HepG2 (cell line): ENCODE measurements around the gene BCL11B. TPM values are rescaled to one million over a fixed set of nuclear protein-coding genes. Genes with fewer than 3 reads are reported as not detected.

ENCODE experiments used
- ATAC-seq: fragments of 200-7000 bp; cut with Tn5 transposase; 3 replicates; pipeline ENCODE4 v1.9.1; 2020; ENCODE audit warnings: mild to moderate bottlenecking, moderate library complexity
- BruUV-seq: library from RNA; stranded (reverse); fragments of 400-500 nt; replicated peaks from 2 replicates; lab custom pipeline; 2021; lab: Mats Ljungman, UMichigan
- CTCF ChIA-PET: fragments of 300-600 bp; formaldehyde crosslinking; extraction: SDS; loops from one replicate; lab custom pipeline; 2021; ENCODE audit warnings: low total read pairs, inconsistent platforms, low intra/inter-chr PET ratio; lab: Yijun Ruan, JAX
- POLR2A ChIA-PET: fragments of 350-600 bp; sonication (Branson Sonifier 250); formaldehyde crosslinking; loops from one replicate; lab custom pipeline; 2020; ENCODE audit warnings: antibody characterized with exemption, inconsistent platforms; lab: Yijun Ruan, JAX
- DNase-seq: peaks from one replicate; pipeline ENCODE4 v3.0.0-alpha.2; 2015; ENCODE audit warnings: low spot score
- FAIRE-seq: peaks from 3 replicates; lab custom pipeline; 2011; peaks lifted over from hg19 to GRCh38; lab: Jason Lieb, UNC
- H2AFZ ChIP-seq: one replicate; pipeline ENCODE4 v1.6.1; 2011; ENCODE audit warnings: low read length, inconsistent platforms
- H3K27ac ChIP-seq: fragments of 300-600 bp; 3 replicates; pipeline ENCODE4 v1.8.0; 2011; ENCODE audit warnings: mixed run types, mild to moderate bottlenecking, mixed read lengths, low read length, inconsistent platforms; ENCODE audit not compliant: insufficient read depth; ENCODE audit errors: extremely low read length
- H3K27me3 ChIP-seq, 2 experiments: fragments of 200-600 bp in 1 of 2; 2 replicates in 1 of 2; 3 replicates in 1 of 2; pipeline versions ENCODE4 v1.6.0 to v1.8.0; 2011; ENCODE audit warnings: low read length in 2 of 2, mild to moderate bottlenecking in 2 of 2, moderate library complexity in 2 of 2, inconsistent platforms in 1 of 2; ENCODE audit not compliant: insufficient read depth in 2 of 2, control insufficient read depth in 1 of 2
- H3K36me3 ChIP-seq, 2 experiments: fragments of 200-600 bp in 1 of 2; replicated peaks in 1 of 2; 2 replicates in 1 of 2; 3 replicates in 1 of 2; pipeline versions ENCODE4 v1.5.1 to v1.8.0; 2011; ENCODE audit warnings: low read length in 2 of 2, inconsistent platforms in 1 of 2; ENCODE audit not compliant: insufficient read depth in 2 of 2, control insufficient read depth in 1 of 2
- H3K4me1 ChIP-seq: 2 replicates; pipeline ENCODE4 v1.5.1; 2012; ENCODE audit warnings: low read length, inconsistent platforms; ENCODE audit not compliant: insufficient read depth
- H3K4me2 ChIP-seq: 2 replicates; pipeline ENCODE4 v1.6.0; 2011; ENCODE audit warnings: low read depth, low read length, inconsistent platforms
- H3K4me3 ChIP-seq, 3 experiments: fragments of 200-600 bp in 1 of 3; sonication (generic), shearing (Covaris generic) in 1 of 3; replicated peaks in 1 of 3; 2 replicates each; pipeline ENCODE4 v1.5.1; 2011 to 2016; ENCODE audit warnings: low read length in 3 of 3, inconsistent platforms in 2 of 3, low read depth in 2 of 3, mild to moderate bottlenecking in 2 of 3, control low read depth in 1 of 3, mixed read lengths in 1 of 3; ENCODE audit not compliant: insufficient read depth in 1 of 3
- H3K79me2 ChIP-seq: one replicate; pipeline ENCODE4 v1.6.1; 2011; ENCODE audit warnings: low read length, inconsistent platforms; ENCODE audit not compliant: insufficient read depth
- H3K9ac ChIP-seq: 2 replicates; pipeline ENCODE4 v1.6.0; 2011; ENCODE audit warnings: mild to moderate bottlenecking, low read depth, low read length, inconsistent platforms; ENCODE audit not compliant: insufficient read depth
- H3K9me3 ChIP-seq: 2 replicates; pipeline ENCODE4 v1.5.1; 2012; ENCODE audit warnings: mild to moderate bottlenecking, low read length
- H4K20me1 ChIP-seq: 2 replicates; pipeline ENCODE4 v1.6.0; 2011; ENCODE audit warnings: inconsistent platforms, mild to moderate bottlenecking, low read length, moderate library complexity; ENCODE audit not compliant: insufficient read depth
- ARNT ChIP-seq: fragments of 450-650 bp; IDR thresholded peaks from 2 replicates; pipeline ENCODE4 v1.6.1; 2017
- CERS6 ChIP-seq: sonication (generic); formaldehyde crosslinking; IDR thresholded peaks from 2 replicates; pipeline ENCODE4 v1.5.0; 2020; ENCODE audit warnings: missing genetic modification reagents
- GATAD1 ChIP-seq: IDR thresholded peaks from 2 replicates; pipeline ENCODE4 v1.6.1; 2016; ENCODE audit warnings: missing genetic modification reagents, missing compliant biosample characterization
- KLF12 ChIP-seq: sonication (generic); formaldehyde crosslinking; IDR thresholded peaks from 2 replicates; pipeline ENCODE4 v1.4.0; 2020; ENCODE audit warnings: missing genetic modification reagents, borderline replicate concordance
- MAFG ChIP-seq: sonication (generic); formaldehyde crosslinking; IDR thresholded peaks from 2 replicates; pipeline ENCODE4 v1.5.1; 2020; ENCODE audit warnings: mild to moderate bottlenecking, missing genetic modification reagents
- NKX3-1 ChIP-seq: sonication (generic); formaldehyde crosslinking; IDR thresholded peaks from 2 replicates; pipeline ENCODE4 v1.5.0; 2020; ENCODE audit warnings: missing genetic modification reagents
- SRSF1 ChIP-seq: fragments of 200-400 bp; formaldehyde crosslinking; optimal IDR thresholded peaks from 2 replicates; pipeline ENCODE3; 2017; ENCODE audit warnings: mild to moderate bottlenecking, low read depth, low read length, moderate library complexity
- TCF12 ChIP-seq, 2 experiments: fragments of 450-650 bp in 1 of 2; sonication (generic) in 1 of 2; formaldehyde crosslinking in 1 of 2; IDR thresholded peaks; 2 replicates each; pipeline versions ENCODE4 v1.6.1 to v1.8.0; 2017 to 2022; ENCODE audit warnings: antibody characterized with exemption in 1 of 2, mild to moderate bottlenecking in 1 of 2, missing genetic modification reagents in 1 of 2, moderate library complexity in 1 of 2
- ZBTB26 ChIP-seq: IDR thresholded peaks from 2 replicates; pipeline ENCODE4 v1.6.1; 2016; ENCODE audit warnings: missing compliant biosample characterization, missing genetic modification reagents, borderline replicate concordance
- ZFP82 ChIP-seq: sonication (generic); formaldehyde crosslinking; IDR thresholded peaks from 2 replicates; pipeline ENCODE4 v1.5.1; 2020; ENCODE audit warnings: mild to moderate bottlenecking, missing genetic modification reagents, borderline replicate concordance
- ZIK1 ChIP-seq: sonication (generic); formaldehyde crosslinking; IDR thresholded peaks from 2 replicates; pipeline ENCODE4 v1.5.0; 2020; ENCODE audit warnings: mild to moderate bottlenecking, low read depth, missing genetic modification reagents, borderline replicate concordance
- ZNF496 ChIP-seq: sonication (generic); formaldehyde crosslinking; IDR thresholded peaks from 2 replicates; pipeline ENCODE4 v1.8.1; 2023; ENCODE audit warnings: mild to moderate bottlenecking, moderate library complexity, missing genetic modification reagents; ENCODE audit not compliant: insufficient replicate concordance
- ZNF792 ChIP-seq: IDR thresholded peaks from 2 replicates; pipeline ENCODE4 v1.6.1; 2016
- WGBS: methylation state at CpG from one replicate; pipeline ENCODE4 v1.1.6; 2017; ENCODE audit warnings: low lambda C conversion rate; 5-methylcytosine and 5-hydroxymethylcytosine counted together
- in situ Hi-C: cut with HindIII; loops from 2 replicates; pipeline ENCODE4 v1.10.0; 2017; ENCODE audit warnings: low pct_unique_long_range_greater_than_20kb; ENCODE audit not compliant: extremely low pct_ligation_motif_present
- intact Hi-C: fragments of 100-400 bp; cut with micrococcal nuclease; formaldehyde crosslinking; loops from one replicate; pipeline ENCODE4 v1.10.0; 2022; ENCODE audit not compliant: unreplicated experiment
- polyA plus RNA-seq, 8 experiments: library from polyadenylated mRNA; depleted of rRNA in 3 of 8; stranded (reverse) in 7 of 8; unstranded in 1 of 8; fragments of >200 nt; fragmentation: Illumina TruSeq in 4 of 8; extraction: Trizol in 4 of 8; gene quantifications; 2 replicates each; pipeline versions ENCODE4 v1.2.1 to v1.2.3, GENCODE V29; 2011 to 2016; ENCODE audit warnings: low read depth in 4 of 8, missing spikeins in 1 of 8, mixed read lengths in 1 of 8; ENCODE audit not compliant: insufficient read depth in 1 of 8
- total RNA-seq, 5 experiments: library from RNA; depleted of rRNA; stranded (reverse); fragments of >200 nt; fragmentation: Illumina TruSeq; extraction: Trizol; gene quantifications; 2 replicates each; pipeline ENCODE4 v1.2.3, GENCODE V29; 2016; ENCODE audit warnings: low read depth in 1 of 5

Gene BCL11B
- total and polyA plus RNA-seq, 2 of the 13 experiments (the other 11 are each of a cell fraction or from before 2014, with no cell fraction given) = not detected

- no peak for TF ChIP-seq MAFG
Measured at GRCh38 chr14:99262977-99263448, 9.0 kb downstream of the BCL11B start (continued).

- Histone ChIP-seq H3K4me3 (no peak overlapping the region), H3K27ac (no peak overlapping the region), H3K4me2 (no peak overlapping the region), H4K20me1 (no peaks in the 10 kb centered on the region), H3K9me3 (no peaks in the 10 kb centered on the region), H3K9ac (no peak overlapping the region), H3K4me1 (no peaks in the 10 kb centered on the region), H2AFZ (no peak overlapping the region), H3K27me3 (peaks cover 5 to 79% of the 10 kb centered on the region in 2 experiments), H3K36me3 (no peaks in the 10 kb centered on the region), H3K79me2 (no peaks in the 10 kb centered on the region)
- POLR2A ChIA-PET = no interaction called here
- no TSS peak for BruUV-seq
- intact Hi-C loops = loop anchor here (10.0 kb wide), 1 partner anchor 1967 kb away; no protein-coding TSS in a partner anchor
- 28% methylated on average over 20 of the region's 25 CpGs for WGBS
- TF ChIP-seq ZNF496 (CRISPR knock-in tag) (no peak), GATAD1 (CRISPR knock-in tag) (no peak), ZBTB26 (CRISPR knock-in tag) (no peak), ZIK1 (CRISPR knock-in tag) (no peak), CERS6 (CRISPR knock-in tag) (no peak), NKX3-1 (CRISPR knock-in tag) (no peak), KLF12 (CRISPR knock-in tag) (no peak), ZNF792 (CRISPR knock-in tag) (no peak), ARNT (no peak), ZFP82 (no peak), TCF12 (IDR thresholded peaks at IDR 0.05) (no peak), TCF12 (CRISPR knock-in tag; IDR thresholded peaks at IDR 0.05) (no peak), SRSF1 (no peak)
- DNase-seq (no peak), ATAC-seq (no peak), FAIRE-seq (no peak)
- in situ Hi-C loops = loop anchor here (10.0 to 25.0 kb wide), 3 partner anchors 137 to 1275 kb away; no protein-coding TSS in a partner anchor
- CTCF ChIA-PET = no interaction called here
Measured at GRCh38 chr14:99261912-99262787, 9.8 kb downstream of the BCL11B start.
